ENCODE results near the gene FAM163A.

The FAM163A gene

GRCh38 chr1:179729881-179730280 is 13.2 kb upstream of the FAM163A start:
- TF ChIP-seq POLR2AphosphoS5 (IDR thresholded peaks at IDR 0.05; ENCODE audit: low read depth, low read length) (no peak), POLR2A (IDR thresholded peaks at IDR 0.05; ENCODE audit: low read depth, low read length) (no peak), TAF1 (IDR thresholded peaks at IDR 0.05; ENCODE audit: borderline replicate concordance, low read depth, low read length) (no peak)
- FAIRE-seq = no peak
- DNase-seq (ENCODE audit: insufficient read length) = no peak

GRCh38 chr1:179731643-179732042 is 11.4 kb upstream of the FAM163A start:
- TF ChIP-seq POLR2AphosphoS5 (IDR thresholded peaks at IDR 0.05; ENCODE audit: low read depth, low read length) = no peak
- TF ChIP-seq TAF1 (IDR thresholded peaks at IDR 0.05; ENCODE audit: borderline replicate concordance, low read depth, low read length) = no peak
- no peak for TF ChIP-seq POLR2A (IDR thresholded peaks at IDR 0.05; ENCODE audit: low read depth, low read length)
- FAIRE-seq (no peak), DNase-seq (ENCODE audit: insufficient read length) (no peak)

- TF ChIP-seq POLR2A (IDR thresholded peaks at IDR 0.05; ENCODE audit: low read depth, low read length) (no peak), TAF1 (IDR thresholded peaks at IDR 0.05; ENCODE audit: borderline replicate concordance, low read depth, low read length) (no peak), POLR2AphosphoS5 (IDR thresholded peaks at IDR 0.05; ENCODE audit: low read depth, low read length) (no peak)
- DNase-seq (ENCODE audit: insufficient read length) = no peak
- no peak for FAIRE-seq
Measured at GRCh38 chr1:179742291-179742690, 800 bp upstream of the FAM163A start.

GRCh38 chr1:179743679-179744400 is 749 bp downstream of the FAM163A start:
- TF ChIP-seq POLR2AphosphoS5 (IDR thresholded peaks at IDR 0.05; ENCODE audit: low read depth, low read length) (no peak), POLR2A (IDR thresholded peaks at IDR 0.05; ENCODE audit: low read depth, low read length) (no peak), TAF1 (IDR thresholded peaks at IDR 0.05; ENCODE audit: borderline replicate concordance, low read depth, low read length) (no peak)
- FAIRE-seq (no peak), DNase-seq (ENCODE audit: insufficient read length) (no peak)

GRCh38 chr1:179744401-179745130 is 1.5 kb downstream of the FAM163A start:
- no peak for TF ChIP-seq POLR2AphosphoS5 (IDR thresholded peaks at IDR 0.05; ENCODE audit: low read depth, low read length)
- TF ChIP-seq POLR2A (IDR thresholded peaks at IDR 0.05; ENCODE audit: low read depth, low read length) = no peak
- TF ChIP-seq TAF1 (IDR thresholded peaks at IDR 0.05; ENCODE audit: borderline replicate concordance, low read depth, low read length) = no peak
- FAIRE-seq (no peak), DNase-seq (ENCODE audit: insufficient read length) (no peak)

GRCh38 chr1:179745131-179745611 is 2.1 kb downstream of the FAM163A start:
- DNase-seq (ENCODE audit: insufficient read length) (no peak), FAIRE-seq (no peak)
- TF ChIP-seq POLR2A (IDR thresholded peaks at IDR 0.05; ENCODE audit: low read depth, low read length) (no peak), TAF1 (IDR thresholded peaks at IDR 0.05; ENCODE audit: borderline replicate concordance, low read depth, low read length) (no peak), POLR2AphosphoS5 (IDR thresholded peaks at IDR 0.05; ENCODE audit: low read depth, low read length) (no peak)

- DNase-seq (ENCODE audit: insufficient read length) (no peak), FAIRE-seq (no peak)
Measured at GRCh38 chr1:179745743-179746142, 2.7 kb downstream of the FAM163A start.

GRCh38 chr1:179747611-179748010 is 4.5 kb downstream of the FAM163A start:
- TF ChIP-seq POLR2AphosphoS5 (IDR thresholded peaks at IDR 0.05; ENCODE audit: low read depth, low read length) (no peak), POLR2A (IDR thresholded peaks at IDR 0.05; ENCODE audit: low read depth, low read length) (no peak), TAF1 (IDR thresholded peaks at IDR 0.05; ENCODE audit: borderline replicate concordance, low read depth, low read length) (no peak)
- DNase-seq (ENCODE audit: insufficient read length) = no peak
- no peak for FAIRE-seq

More at GRCh38 chr1:179745743-179746142, 2.7 kb downstream of the FAM163A start:
- TF ChIP-seq POLR2A (IDR thresholded peaks at IDR 0.05; ENCODE audit: low read depth, low read length) (no peak), POLR2AphosphoS5 (IDR thresholded peaks at IDR 0.05; ENCODE audit: low read depth, low read length) (no peak), TAF1 (IDR thresholded peaks at IDR 0.05; ENCODE audit: borderline replicate concordance, low read depth, low read length) (no peak)

- no peak for DNase-seq (ENCODE audit: insufficient read length)
- FAIRE-seq = no peak
- no peak for TF ChIP-seq POLR2A (IDR thresholded peaks at IDR 0.05; ENCODE audit: low read depth, low read length)
- no peak for TF ChIP-seq TAF1 (IDR thresholded peaks at IDR 0.05; ENCODE audit: borderline replicate concordance, low read depth, low read length)
- TF ChIP-seq POLR2AphosphoS5 (IDR thresholded peaks at IDR 0.05; ENCODE audit: low read depth, low read length) = no peak
Measured at GRCh38 chr1:179748772-179749171, 5.7 kb downstream of the FAM163A start.

GRCh38 chr1:179750630-179751029 is 7.5 kb downstream of the FAM163A start:
- TF ChIP-seq POLR2AphosphoS5 (IDR thresholded peaks at IDR 0.05; ENCODE audit: low read depth, low read length) = no peak
- TF ChIP-seq POLR2A (IDR thresholded peaks at IDR 0.05; ENCODE audit: low read depth, low read length) = no peak
- TF ChIP-seq TAF1 (IDR thresholded peaks at IDR 0.05; ENCODE audit: borderline replicate concordance, low read depth, low read length) = no peak
- no peak for FAIRE-seq

GRCh38 chr1:179753061-179753460 is 10.0 kb downstream of the FAM163A start:
- TF ChIP-seq POLR2A (IDR thresholded peaks at IDR 0.05; ENCODE audit: low read depth, low read length) (no peak), TAF1 (IDR thresholded peaks at IDR 0.05; ENCODE audit: borderline replicate concordance, low read depth, low read length) (no peak), POLR2AphosphoS5 (IDR thresholded peaks at IDR 0.05; ENCODE audit: low read depth, low read length) (no peak)
- FAIRE-seq (no peak), DNase-seq (ENCODE audit: insufficient read length) (no peak)

More at GRCh38 chr1:179750630-179751029, 7.5 kb downstream of the FAM163A start:
- DNase-seq (ENCODE audit: insufficient read length) = no peak

Measured in GM12892 (cell line).